ENCODE data around the gene AK1. TPM values are rescaled to one million over a fixed set of nuclear protein-coding genes. Genes with fewer than 3 reads are reported as not detected.

AK1 gene
- total and polyA plus RNA-seq, 2 experiments from 2014 or later: 16.2 to 35.5 TPM

GRCh38 chr9:127913682-127914081 is 36.2 kb upstream of the AK1 start:
- Histone ChIP-seq H2AFZ (no peak overlapping the region), H3K9me2 (ENCODE audit: insufficient read depth) (no peaks in the 10 kb centered on the region), H3K79me2 (replicated peaks; ENCODE audit: insufficient read depth) (no peaks in the 10 kb centered on the region), H3K27ac (ENCODE audit: low read depth) (no peak overlapping the region), H3F3A (replicated peaks; ENCODE audit: low read depth) (peaks cover 15% of the 10 kb centered on the region; the same call in 1 of the 2 replicates), H3K4me2 (no peak overlapping the region), H3K4me3 (no peak overlapping the region), H4K20me1 (replicated peaks; ENCODE audit: insufficient read depth) (peaks cover 5% of the 10 kb centered on the region), H3K36me3 (ENCODE audit: insufficient read depth) (no peaks in the 10 kb centered on the region), H3K27me3 (ENCODE audit: insufficient read depth) (0 out of 2 replicates have a peak, but pooled peaks cover 7% of the 10 kb centered on the region), H3K4me1 (ENCODE audit: insufficient read depth) (peaks cover 8% of the 10 kb centered on the region; the same call in 1 of the 2 replicates)
- Mint-ChIP-seq H3K27ac (no peak overlapping the region), H3K36me3 (ENCODE audit: low read depth) (peaks cover 19% of the 10 kb centered on the region; the same call in 2 of the 3 replicates), H3K27me3 (ENCODE audit: insufficient read depth, low read depth, poor library complexity) (peaks cover 10% of the 10 kb centered on the region), H3K4me1 (peaks cover 17% of the 10 kb centered on the region), H3K4me3 (no peak overlapping the region), H3K9me3 (no peaks in the 10 kb centered on the region; the same call in 2 of the 3 replicates)
- DNase-seq (ENCODE audit: low spot score) (no peak), ATAC-seq (no peak)
- TF ChIP-seq, protein P1, sequence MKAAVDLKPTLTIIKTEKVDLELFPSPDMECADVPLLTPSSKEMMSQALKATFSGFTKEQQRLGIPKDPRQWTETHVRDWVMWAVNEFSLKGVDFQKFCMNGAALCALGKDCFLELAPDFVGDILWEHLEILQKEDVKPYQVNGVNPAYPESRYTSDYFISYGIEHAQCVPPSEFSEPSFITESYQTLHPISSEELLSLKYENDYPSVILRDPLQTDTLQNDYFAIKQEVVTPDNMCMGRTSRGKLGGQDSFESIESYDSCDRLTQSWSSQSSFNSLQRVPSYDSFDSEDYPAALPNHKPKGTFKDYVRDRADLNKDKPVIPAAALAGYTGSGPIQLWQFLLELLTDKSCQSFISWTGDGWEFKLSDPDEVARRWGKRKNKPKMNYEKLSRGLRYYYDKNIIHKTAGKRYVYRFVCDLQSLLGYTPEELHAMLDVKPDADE (IDR thresholded peaks at IDR 0.05): no peak
- TF ChIP-seq ZNF331 (CRISPR knock-in tag; IDR thresholded peaks at IDR 0.05; ENCODE audit: low read depth) (no peak), CREB1 (CRISPR knock-in tag; IDR thresholded peaks at IDR 0.05; ENCODE audit: low read depth) (no peak), STAT1 (IDR thresholded peaks at IDR 0.05; ENCODE audit: unreplicated experiment) (no peak), JUNB (IDR thresholded peaks at IDR 0.05; ENCODE audit: unreplicated experiment) (no peak), ZNF114 (CRISPR knock-in tag; IDR thresholded peaks at IDR 0.05) (no peak), POLR2AphosphoS5 (IDR thresholded peaks at IDR 0.05; ENCODE audit: low read depth) (no peak), NANOG (IDR thresholded peaks at IDR 0.05; ENCODE audit: borderline replicate concordance) (no peak), REST (IDR thresholded peaks at IDR 0.05; ENCODE audit: unreplicated experiment) (no peak), EZH2 (IDR thresholded peaks at IDR 0.05; ENCODE audit: low read depth, unreplicated experiment) (no peak), EZH2phosphoT487 (IDR thresholded peaks at IDR 0.05; ENCODE audit: unreplicated experiment) (no peak)
- TF ChIP-seq, protein P2, sequence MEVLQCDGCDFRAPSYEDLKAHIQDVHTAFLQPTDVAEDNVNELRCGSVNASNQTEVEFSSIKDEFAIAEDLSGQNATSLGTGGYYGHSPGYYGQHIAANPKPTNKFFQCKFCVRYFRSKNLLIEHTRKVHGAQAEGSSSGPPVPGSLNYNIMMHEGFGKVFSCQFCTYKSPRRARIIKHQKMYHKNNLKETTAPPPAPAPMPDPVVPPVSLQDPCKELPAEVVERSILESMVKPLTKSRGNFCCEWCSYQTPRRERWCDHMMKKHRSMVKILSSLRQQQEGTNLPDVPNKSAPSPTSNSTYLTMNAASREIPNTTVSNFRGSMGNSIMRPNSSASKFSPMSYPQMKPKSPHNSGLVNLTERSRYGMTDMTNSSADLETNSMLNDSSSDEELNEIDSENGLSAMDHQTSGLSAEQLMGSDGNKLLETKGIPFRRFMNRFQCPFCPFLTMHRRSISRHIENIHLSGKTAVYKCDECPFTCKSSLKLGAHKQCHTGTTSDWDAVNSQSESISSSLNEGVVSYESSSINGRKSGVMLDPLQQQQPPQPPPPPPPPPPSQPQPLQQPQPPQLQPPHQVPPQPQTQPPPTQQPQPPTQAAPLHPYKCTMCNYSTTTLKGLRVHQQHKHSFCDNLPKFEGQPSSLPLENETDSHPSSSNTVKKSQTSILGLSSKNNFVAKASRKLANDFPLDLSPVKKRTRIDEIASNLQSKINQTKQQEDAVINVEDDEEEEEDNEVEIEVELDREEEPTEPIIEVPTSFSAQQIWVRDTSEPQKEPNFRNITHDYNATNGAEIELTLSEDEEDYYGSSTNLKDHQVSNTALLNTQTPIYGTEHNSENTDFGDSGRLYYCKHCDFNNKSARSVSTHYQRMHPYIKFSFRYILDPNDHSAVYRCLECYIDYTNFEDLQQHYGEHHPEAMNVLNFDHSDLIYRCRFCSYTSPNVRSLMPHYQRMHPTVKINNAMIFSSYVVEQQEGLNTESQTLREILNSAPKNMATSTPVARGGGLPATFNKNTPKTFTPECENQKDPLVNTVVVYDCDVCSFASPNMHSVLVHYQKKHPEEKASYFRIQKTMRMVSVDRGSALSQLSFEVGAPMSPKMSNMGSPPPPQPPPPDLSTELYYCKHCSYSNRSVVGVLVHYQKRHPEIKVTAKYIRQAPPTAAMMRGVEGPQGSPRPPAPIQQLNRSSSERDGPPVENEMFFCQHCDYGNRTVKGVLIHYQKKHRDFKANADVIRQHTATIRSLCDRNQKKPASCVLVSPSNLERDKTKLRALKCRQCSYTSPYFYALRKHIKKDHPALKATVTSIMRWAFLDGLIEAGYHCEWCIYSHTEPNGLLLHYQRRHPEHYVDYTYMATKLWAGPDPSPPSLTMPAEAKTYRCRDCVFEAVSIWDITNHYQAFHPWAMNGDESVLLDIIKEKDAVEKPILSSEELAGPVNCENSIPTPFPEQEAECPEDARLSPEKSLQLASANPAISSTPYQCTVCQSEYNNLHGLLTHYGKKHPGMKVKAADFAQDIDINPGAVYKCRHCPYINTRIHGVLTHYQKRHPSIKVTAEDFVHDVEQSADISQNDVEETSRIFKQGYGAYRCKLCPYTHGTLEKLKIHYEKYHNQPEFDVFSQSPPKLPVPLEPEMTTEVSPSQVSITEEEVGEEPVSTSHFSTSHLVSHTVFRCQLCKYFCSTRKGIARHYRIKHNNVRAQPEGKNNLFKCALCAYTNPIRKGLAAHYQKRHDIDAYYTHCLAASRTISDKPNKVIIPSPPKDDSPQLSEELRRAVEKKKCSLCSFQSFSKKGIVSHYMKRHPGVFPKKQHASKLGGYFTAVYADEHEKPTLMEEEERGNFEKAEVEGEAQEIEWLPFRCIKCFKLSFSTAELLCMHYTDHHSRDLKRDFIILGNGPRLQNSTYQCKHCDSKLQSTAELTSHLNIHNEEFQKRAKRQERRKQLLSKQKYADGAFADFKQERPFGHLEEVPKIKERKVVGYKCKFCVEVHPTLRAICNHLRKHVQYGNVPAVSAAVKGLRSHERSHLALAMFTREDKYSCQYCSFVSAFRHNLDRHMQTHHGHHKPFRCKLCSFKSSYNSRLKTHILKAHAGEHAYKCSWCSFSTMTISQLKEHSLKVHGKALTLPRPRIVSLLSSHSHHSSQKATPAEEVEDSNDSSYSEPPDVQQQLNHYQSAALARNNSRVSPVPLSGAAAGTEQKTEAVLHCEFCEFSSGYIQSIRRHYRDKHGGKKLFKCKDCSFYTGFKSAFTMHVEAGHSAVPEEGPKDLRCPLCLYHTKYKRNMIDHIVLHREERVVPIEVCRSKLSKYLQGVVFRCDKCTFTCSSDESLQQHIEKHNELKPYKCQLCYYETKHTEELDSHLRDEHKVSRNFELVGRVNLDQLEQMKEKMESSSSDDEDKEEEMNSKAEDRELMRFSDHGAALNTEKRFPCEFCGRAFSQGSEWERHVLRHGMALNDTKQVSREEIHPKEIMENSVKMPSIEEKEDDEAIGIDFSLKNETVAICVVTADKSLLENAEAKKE (CRISPR knock-in tag; IDR thresholded peaks at IDR 0.05): no peak
- TF ChIP-seq, protein P3, sequence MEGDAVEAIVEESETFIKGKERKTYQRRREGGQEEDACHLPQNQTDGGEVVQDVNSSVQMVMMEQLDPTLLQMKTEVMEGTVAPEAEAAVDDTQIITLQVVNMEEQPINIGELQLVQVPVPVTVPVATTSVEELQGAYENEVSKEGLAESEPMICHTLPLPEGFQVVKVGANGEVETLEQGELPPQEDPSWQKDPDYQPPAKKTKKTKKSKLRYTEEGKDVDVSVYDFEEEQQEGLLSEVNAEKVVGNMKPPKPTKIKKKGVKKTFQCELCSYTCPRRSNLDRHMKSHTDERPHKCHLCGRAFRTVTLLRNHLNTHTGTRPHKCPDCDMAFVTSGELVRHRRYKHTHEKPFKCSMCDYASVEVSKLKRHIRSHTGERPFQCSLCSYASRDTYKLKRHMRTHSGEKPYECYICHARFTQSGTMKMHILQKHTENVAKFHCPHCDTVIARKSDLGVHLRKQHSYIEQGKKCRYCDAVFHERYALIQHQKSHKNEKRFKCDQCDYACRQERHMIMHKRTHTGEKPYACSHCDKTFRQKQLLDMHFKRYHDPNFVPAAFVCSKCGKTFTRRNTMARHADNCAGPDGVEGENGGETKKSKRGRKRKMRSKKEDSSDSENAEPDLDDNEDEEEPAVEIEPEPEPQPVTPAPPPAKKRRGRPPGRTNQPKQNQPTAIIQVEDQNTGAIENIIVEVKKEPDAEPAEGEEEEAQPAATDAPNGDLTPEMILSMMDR (conservative IDR thresholded peaks at IDR 0.05; ENCODE audit: low read depth in 2 of 2): no peak

All from GM23338 (cell line).